Upper lobe of right lung (tissue), 1 donor: ENCODE data around the gene SPZ1. TPM values are rescaled to one million over a fixed set of nuclear protein-coding genes. Genes with fewer than 3 reads are reported as not detected.
A peak's percentile ranks its signal among the peaks of the same experiment; 100 is the strongest.

Experiments used
- ATAC-seq: fragments of 200-7000 bp; cut with Tn5 transposase; one replicate; pipeline ENCODE4 v1.9.1; 2020; ENCODE audit warnings: mild to moderate bottlenecking, moderate library complexity
- DNase-seq: peaks from one replicate; pipeline ENCODE4 v3.0.0-alpha.2; 2020
- H3K27ac ChIP-seq: fragments of 200-600 bp; one replicate; pipeline ENCODE4 v1.8.0; 2022
- H3K27me3 ChIP-seq: fragments of 200-600 bp; one replicate; pipeline ENCODE4 v1.8.0; 2022; ENCODE audit warnings: mild to moderate bottlenecking
- H3K36me3 ChIP-seq: fragments of 200-600 bp; one replicate; pipeline ENCODE4 v1.8.0; 2022
- H3K4me1 ChIP-seq: fragments of 200-600 bp; one replicate; pipeline ENCODE4 v1.8.0; 2022
- H3K4me3 ChIP-seq: fragments of 200-600 bp; one replicate; pipeline ENCODE4 v1.8.0; 2022; ENCODE audit warnings: mild to moderate bottlenecking
- H3K9me3 ChIP-seq: fragments of 200-600 bp; one replicate; pipeline ENCODE4 v1.8.0; 2022
- intact Hi-C: fragments of 100-400 bp; cut with DNase I; formaldehyde crosslinking; loops from one replicate; pipeline ENCODE4 v1.11.0; 2022
- total RNA-seq: library from RNA; stranded (reverse); fragmentation: NEBNext Ultra II Directional; extraction: Animal tissue kit (Norgen Biotek cat#: 25700); gene quantifications from one replicate; pipeline ENCODE4 v1.2.1, GENCODE V29; 2021
- TF ChIP-seq, protein P1 (sequence below): fragments of 200-600 bp; IDR thresholded peaks from one replicate; pipeline ENCODE4 v1.8.0; 2022; ENCODE audit warnings: antibody characterized with exemption
- donor health status: DM: no; HTN: yes; CAD: no; lungs with severe emphysema.

The SPZ1 gene
- total RNA-seq, 1 donor from 2014 or later = not detected

DNA sequence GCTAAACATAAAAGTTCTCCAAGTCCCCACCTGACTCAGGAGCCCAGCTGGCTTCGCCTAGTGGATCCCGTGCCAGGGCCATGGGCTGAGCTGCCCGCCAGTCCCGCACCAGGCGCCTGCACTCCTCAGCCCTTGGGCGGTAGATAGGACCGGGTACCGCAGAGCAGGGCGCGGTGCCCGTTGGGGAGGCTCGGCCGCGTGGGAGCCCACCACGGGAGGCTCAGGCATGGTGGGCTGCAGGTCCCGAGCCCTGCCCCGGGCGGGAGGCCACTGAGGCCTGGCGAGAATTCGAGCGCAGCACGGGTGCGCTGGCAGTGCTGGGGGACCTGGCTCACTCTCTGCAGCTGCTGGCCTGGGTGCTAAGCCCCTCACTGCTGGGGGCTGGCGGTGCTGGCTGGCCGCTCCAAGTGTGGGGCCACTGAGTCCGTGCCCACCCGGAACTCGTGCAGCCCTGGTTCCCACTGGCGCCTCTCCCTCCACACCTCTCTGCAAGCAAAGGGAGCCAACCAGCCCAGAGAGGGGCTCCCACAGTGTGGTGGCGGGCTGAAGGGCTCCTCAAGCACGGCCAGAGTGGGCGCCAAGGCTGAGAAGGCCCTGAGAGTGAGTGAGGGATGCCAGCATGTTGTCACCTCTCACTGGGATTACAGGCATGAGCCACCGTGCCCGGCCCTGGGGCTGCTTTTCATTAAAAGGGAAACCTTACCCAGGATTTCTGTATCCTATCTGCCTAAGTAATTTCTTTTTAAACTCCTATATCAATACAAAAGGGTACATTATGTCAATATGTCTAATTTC lies 9.7 kb upstream of the SPZ1 start:
- TF ChIP-seq, protein P1, sequence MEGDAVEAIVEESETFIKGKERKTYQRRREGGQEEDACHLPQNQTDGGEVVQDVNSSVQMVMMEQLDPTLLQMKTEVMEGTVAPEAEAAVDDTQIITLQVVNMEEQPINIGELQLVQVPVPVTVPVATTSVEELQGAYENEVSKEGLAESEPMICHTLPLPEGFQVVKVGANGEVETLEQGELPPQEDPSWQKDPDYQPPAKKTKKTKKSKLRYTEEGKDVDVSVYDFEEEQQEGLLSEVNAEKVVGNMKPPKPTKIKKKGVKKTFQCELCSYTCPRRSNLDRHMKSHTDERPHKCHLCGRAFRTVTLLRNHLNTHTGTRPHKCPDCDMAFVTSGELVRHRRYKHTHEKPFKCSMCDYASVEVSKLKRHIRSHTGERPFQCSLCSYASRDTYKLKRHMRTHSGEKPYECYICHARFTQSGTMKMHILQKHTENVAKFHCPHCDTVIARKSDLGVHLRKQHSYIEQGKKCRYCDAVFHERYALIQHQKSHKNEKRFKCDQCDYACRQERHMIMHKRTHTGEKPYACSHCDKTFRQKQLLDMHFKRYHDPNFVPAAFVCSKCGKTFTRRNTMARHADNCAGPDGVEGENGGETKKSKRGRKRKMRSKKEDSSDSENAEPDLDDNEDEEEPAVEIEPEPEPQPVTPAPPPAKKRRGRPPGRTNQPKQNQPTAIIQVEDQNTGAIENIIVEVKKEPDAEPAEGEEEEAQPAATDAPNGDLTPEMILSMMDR = no peak
- DNase-seq (no peak), ATAC-seq (peak; percentile 26)
- no peaks in the 10 kb centered on the region for H3K27me3 ChIP-seq
- no peaks in the 10 kb centered on the region for H3K36me3 ChIP-seq
- no peaks in the 10 kb centered on the region for H3K4me1 ChIP-seq
- intact Hi-C loops = loop anchor here (5.0 kb wide), 1 partner anchor 218 kb away; no protein-coding TSS in a partner anchor
- no peaks in the 10 kb centered on the region for H3K9me3 ChIP-seq
- no peak overlapping the region for H3K4me3 ChIP-seq
- no peak overlapping the region for H3K27ac ChIP-seq

DNA sequence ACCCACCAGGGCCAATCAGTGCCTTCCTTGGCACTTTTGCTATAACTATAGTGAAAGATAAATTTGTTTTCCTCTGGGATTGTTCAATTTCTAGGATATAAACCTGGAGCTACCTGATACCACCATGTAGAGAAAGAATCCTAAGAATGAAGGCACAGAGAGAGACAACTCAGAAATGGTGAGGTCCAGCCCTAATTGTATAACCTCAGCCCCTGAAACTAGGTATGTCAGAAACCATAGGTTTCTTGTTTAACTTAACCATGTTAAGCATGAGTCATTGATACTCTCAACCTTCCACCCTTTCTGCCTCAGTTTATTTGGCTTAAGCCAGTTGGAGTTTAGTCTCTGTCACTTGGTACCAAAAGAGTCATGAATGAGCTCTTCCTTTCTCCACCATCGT lies 4.6 kb upstream of the SPZ1 start:
- intact Hi-C loops = no loop called here
- DNase-seq = no peak

DNA sequence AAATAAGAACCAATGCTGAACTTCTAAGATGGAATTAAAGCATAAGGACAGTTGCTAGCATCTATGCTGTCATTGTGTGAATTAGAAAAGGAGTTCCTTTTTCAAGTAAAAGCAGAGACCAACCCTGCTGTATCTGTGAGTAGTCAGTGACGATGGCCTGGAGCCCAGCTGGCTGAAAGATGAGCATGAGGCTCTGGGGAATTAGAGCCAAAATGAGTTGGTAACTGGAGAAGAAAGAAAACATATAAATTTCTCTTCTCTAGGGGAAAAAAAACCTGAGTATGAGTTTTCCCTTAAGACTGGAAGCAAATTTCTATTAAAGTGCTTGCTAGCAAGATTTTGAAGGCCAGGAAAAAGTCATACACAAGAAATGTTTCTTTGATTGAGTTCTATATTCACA lies 1.6 kb upstream of the SPZ1 start:
- H3K9me3 ChIP-seq = no peaks in the 10 kb centered on the region
- H3K4me3 ChIP-seq = no peak overlapping the region
- H3K27ac ChIP-seq = no peak overlapping the region
- H3K36me3 ChIP-seq = no peaks in the 10 kb centered on the region
- intact Hi-C loops = no loop called here
- H3K27me3 ChIP-seq = no peaks in the 10 kb centered on the region
- ATAC-seq (no peak), DNase-seq (no peak)
- no peaks in the 10 kb centered on the region for H3K4me1 ChIP-seq
- TF ChIP-seq, protein P1 = no peak

More for the DNA sequence above, 4.6 kb upstream of the SPZ1 start:
- H3K4me1 ChIP-seq = no peaks in the 10 kb centered on the region
- no peaks in the 10 kb centered on the region for H3K9me3 ChIP-seq
- H3K27me3 ChIP-seq = no peaks in the 10 kb centered on the region
- no peaks in the 10 kb centered on the region for H3K36me3 ChIP-seq
- no peak for ATAC-seq
- no peak overlapping the region for H3K4me3 ChIP-seq
- no peak overlapping the region for H3K27ac ChIP-seq
- TF ChIP-seq, protein P1 = no peak

DNA sequence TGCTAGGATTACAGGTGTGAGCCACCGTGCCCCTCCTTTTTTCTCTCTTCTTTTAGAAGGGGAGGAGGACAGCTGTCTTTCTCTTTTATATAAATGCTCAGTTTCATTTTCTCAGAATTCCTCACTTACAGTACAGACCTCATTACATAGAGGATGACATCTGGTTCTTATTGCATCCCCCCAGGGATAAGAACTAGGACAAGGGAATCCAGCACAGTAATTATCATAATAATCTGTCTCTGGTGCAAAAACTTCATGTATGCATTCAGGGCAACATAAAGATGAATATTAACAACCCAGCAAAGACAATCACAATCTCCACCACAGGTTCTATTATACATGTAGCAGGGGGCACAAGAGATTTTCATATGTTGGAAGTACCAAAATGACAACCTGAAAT lies 5.1 kb downstream of the SPZ1 start:
- no peaks in the 10 kb centered on the region for H3K36me3 ChIP-seq
- no peak overlapping the region for H3K27ac ChIP-seq
- TF ChIP-seq, protein P1 = no peak
- DNase-seq (no peak), ATAC-seq (no peak)
- no peak overlapping the region for H3K4me3 ChIP-seq
- H3K4me1 ChIP-seq = no peaks in the 10 kb centered on the region
- no peaks in the 10 kb centered on the region for H3K27me3 ChIP-seq
- no peaks in the 10 kb centered on the region for H3K9me3 ChIP-seq
- intact Hi-C loops = no loop called here

DNA sequence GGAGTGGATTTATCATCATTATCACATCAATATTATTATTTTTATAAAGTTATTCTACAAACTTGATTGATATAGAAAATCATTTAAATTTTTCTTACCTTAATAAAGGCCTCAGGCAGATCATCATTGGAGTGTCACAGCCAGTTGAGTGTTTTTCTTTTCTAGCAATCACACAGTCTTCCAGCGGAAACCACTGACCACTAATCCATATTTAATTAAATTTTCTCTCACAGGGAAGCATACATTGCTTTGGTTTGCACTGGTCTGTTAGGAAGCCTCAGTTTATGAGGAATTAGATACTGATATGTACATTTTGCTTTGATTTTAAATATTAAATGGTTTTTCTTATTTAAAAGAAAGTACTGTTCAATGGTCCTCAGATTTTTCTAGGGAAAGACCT lies 6.7 kb downstream of the SPZ1 start:
- no peaks in the 10 kb centered on the region for H3K4me1 ChIP-seq
- H3K9me3 ChIP-seq = no peaks in the 10 kb centered on the region
- no peak for ATAC-seq
- H3K36me3 ChIP-seq = no peaks in the 10 kb centered on the region
- TF ChIP-seq, protein P1 = no peak
- H3K27me3 ChIP-seq = no peaks in the 10 kb centered on the region
- intact Hi-C loops = no loop called here
- H3K4me3 ChIP-seq = no peak overlapping the region
- H3K27ac ChIP-seq = no peak overlapping the region
- DNase-seq = no peak

DNA sequence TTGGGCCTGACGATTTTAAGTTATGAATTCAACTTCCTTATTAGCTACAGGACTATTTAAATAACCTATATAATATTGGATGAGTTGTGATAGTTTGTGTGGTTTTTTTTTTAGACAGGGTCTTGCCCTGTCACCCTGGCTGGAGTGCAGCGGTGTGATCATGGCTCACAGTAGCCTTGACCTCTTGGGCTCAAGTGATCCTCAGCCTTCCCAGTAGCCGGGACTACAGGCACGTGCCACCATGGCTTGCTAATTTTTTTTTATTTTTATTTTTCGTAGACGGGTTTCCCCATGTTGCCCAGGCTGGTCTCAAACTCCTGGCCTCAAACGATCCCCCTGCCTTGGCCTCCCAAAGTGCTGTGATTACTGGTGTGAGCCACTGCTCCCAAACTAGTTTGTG lies 17.6 kb downstream of the SPZ1 start:
- no peaks in the 10 kb centered on the region for H3K36me3 ChIP-seq
- DNase-seq (no peak), ATAC-seq (no peak)
- no peak overlapping the region for H3K4me3 ChIP-seq
- no peak overlapping the region for H3K27ac ChIP-seq
- intact Hi-C loops = no loop called here
- H3K9me3 ChIP-seq = no peaks in the 10 kb centered on the region
- TF ChIP-seq, protein P1 = no peak
- no peaks in the 10 kb centered on the region for H3K27me3 ChIP-seq
- H3K4me1 ChIP-seq = no peaks in the 10 kb centered on the region
